Measurements from ENCODE around the gene CALHM2. TPM values are rescaled to one million over a fixed set of nuclear protein-coding genes. Genes with fewer than 3 reads are reported as not detected.

The CALHM2 gene
- polyA plus RNA-seq, 4 donors, result 12.5 to 15.0 (median 13.8) TPM

- DNase-seq (ENCODE audit: low read depth in 4 of 4, low spot score in 3 of 4), result no peak
Measured at GRCh38 chr10:103451091-103451813, 918 bp downstream of the CALHM2 start.

GRCh38 chr10:103450201-103450695 is 1.9 kb downstream of the CALHM2 start:
- DNase-seq (ENCODE audit: low read depth in 4 of 4, low spot score in 3 of 4), result no peak

- DNase-seq (ENCODE audit: low read depth in 4 of 4, low spot score in 3 of 4), result no peak
Measured at GRCh38 chr10:103449208-103450144, 2.7 kb downstream of the CALHM2 start.

GRCh38 chr10:103448746-103449145 is 3.4 kb downstream of the CALHM2 start:
- no peak for DNase-seq (ENCODE audit: low read depth in 4 of 4, low spot score in 3 of 4)

- DNase-seq (ENCODE audit: low read depth in 4 of 4, low spot score in 3 of 4), result no peak
Measured at GRCh38 chr10:103447187-103447586, 5.0 kb downstream of the CALHM2 start.

GRCh38 chr10:103445767-103446567 is 6.2 kb downstream of the CALHM2 start:
- DNase-seq (ENCODE audit: low read depth in 4 of 4, low spot score in 3 of 4), result no peak

GRCh38 chr10:103445366-103445765 is 6.8 kb downstream of the CALHM2 start:
- DNase-seq (ENCODE audit: low read depth in 4 of 4, low spot score in 3 of 4), result no peak

GRCh38 chr10:103444478-103444877 is 7.7 kb downstream of the CALHM2 start:
- DNase-seq (ENCODE audit: low read depth in 4 of 4, low spot score in 3 of 4), result no peak

- DNase-seq (ENCODE audit: low read depth in 4 of 4, low spot score in 3 of 4), result no peak
Measured at GRCh38 chr10:103443475-103444185, 8.5 kb downstream of the CALHM2 start.

- DNase-seq (ENCODE audit: low read depth in 4 of 4, low spot score in 3 of 4), result no peak
Measured at GRCh38 chr10:103442031-103442461, 10.1 kb downstream of the CALHM2 start.

- DNase-seq (ENCODE audit: low read depth in 4 of 4, low spot score in 3 of 4), result no peak
Measured at GRCh38 chr10:103441611-103442010, 10.6 kb downstream of the CALHM2 start.

- no peak for DNase-seq (ENCODE audit: low read depth in 4 of 4, low spot score in 3 of 4)
Measured at GRCh38 chr10:103441206-103441605, 11.0 kb downstream of the CALHM2 start.

- no peak for DNase-seq (ENCODE audit: low read depth in 4 of 4, low spot score in 3 of 4)
Measured at GRCh38 chr10:103440416-103440815, 11.8 kb downstream of the CALHM2 start.

GRCh38 chr10:103439776-103440175 is 12.4 kb downstream of the CALHM2 start:
- no peak for DNase-seq (ENCODE audit: low read depth in 4 of 4, low spot score in 3 of 4)

GRCh38 chr10:103433858-103434257 is 18.3 kb downstream of the CALHM2 start:
- no peak for DNase-seq (ENCODE audit: low read depth in 4 of 4, low spot score in 3 of 4)

- DNase-seq (ENCODE audit: low read depth in 4 of 4, low spot score in 3 of 4), result no peak
Measured at GRCh38 chr10:103431902-103432301, 20.3 kb downstream of the CALHM2 start.

GRCh38 chr10:103429647-103430046 is 22.5 kb downstream of the CALHM2 start:
- no peak for DNase-seq (ENCODE audit: low read depth in 4 of 4, low spot score in 3 of 4)

- DNase-seq (ENCODE audit: low read depth in 4 of 4, low spot score in 3 of 4), result no peak
Measured at GRCh38 chr10:103428989-103429643, 23.1 kb downstream of the CALHM2 start.

GRCh38 chr10:103427866-103428265 is 24.3 kb downstream of the CALHM2 start:
- no peak for DNase-seq (ENCODE audit: low read depth in 4 of 4, low spot score in 3 of 4)
